Neural cell (in vitro differentiated cells): ENCODE data around the gene BRI3BP.

Experiments used
- EP300 ChIP-seq: fragments of 450-650 bp; conservative IDR thresholded peaks from 2 replicates; pipeline ENCODE4 v1.6.1; 2014; ENCODE audit warnings: antibody characterized with exemption, mild to moderate bottlenecking, moderate library complexity; ENCODE audit not compliant: poor library complexity, severe bottlenecking
- EZH2 ChIP-seq: fragments of 200-600, 300-800 bp; shearing (Covaris generic), sonication (generic); IDR thresholded peaks from 2 replicates; pipeline ENCODE4 v1.6.1; 2014; ENCODE audit warnings: antibody characterized with exemption, low read length, borderline replicate concordance, mild to moderate bottlenecking; ENCODE audit not compliant: insufficient read depth, poor library complexity, severe bottlenecking
- MXI1 ChIP-seq: fragments of 450-650 bp; conservative IDR thresholded peaks from 2 replicates; pipeline ENCODE4 v1.6.1; 2014; ENCODE audit warnings: antibody characterized with exemption, mild to moderate bottlenecking; ENCODE audit not compliant: poor library complexity, severe bottlenecking
- POLR2AphosphoS5 ChIP-seq: IDR thresholded peaks from 2 replicates; pipeline ENCODE4 v1.6.1; 2012
- RAD21 ChIP-seq: fragments of 450-650 bp; conservative IDR thresholded peaks from 2 replicates; pipeline ENCODE4 v1.6.1; 2014; ENCODE audit warnings: antibody characterized with exemption, mild to moderate bottlenecking, moderate library complexity
- TF ChIP-seq, protein P1 (sequence below): fragments of 450-650 bp; IDR thresholded peaks from 2 replicates; pipeline ENCODE4 v1.5.1; 2014; ENCODE audit warnings: antibody characterized with exemption, mild to moderate bottlenecking, moderate library complexity; ENCODE audit not compliant: poor library complexity, severe bottlenecking
- TF ChIP-seq, protein P2 (sequence below): IDR thresholded peaks from 2 replicates; pipeline ENCODE4 v1.6.1; 2012; ENCODE audit warnings: borderline replicate concordance

DNA sequence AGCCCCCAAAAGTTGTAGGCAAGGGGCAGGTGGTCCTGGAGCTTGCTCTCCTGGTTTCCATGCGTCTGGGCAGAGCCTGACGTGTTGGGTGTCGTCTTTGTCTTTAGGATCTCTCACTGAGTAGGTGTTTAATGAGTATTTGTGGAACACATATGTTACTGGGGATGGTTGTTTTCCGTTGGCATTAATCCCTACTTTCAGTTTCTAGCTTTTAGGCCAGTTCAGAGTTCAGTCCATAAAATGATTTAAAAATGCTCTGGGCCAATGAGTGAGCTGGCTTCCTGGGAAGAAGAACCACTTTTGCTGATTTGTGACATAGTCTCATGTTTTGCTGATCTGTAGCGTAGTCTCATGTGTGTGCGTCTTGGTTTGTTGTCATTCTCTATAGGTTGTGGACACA, 82.7 kb downstream of the BRI3BP start:
- TF ChIP-seq, protein P1, sequence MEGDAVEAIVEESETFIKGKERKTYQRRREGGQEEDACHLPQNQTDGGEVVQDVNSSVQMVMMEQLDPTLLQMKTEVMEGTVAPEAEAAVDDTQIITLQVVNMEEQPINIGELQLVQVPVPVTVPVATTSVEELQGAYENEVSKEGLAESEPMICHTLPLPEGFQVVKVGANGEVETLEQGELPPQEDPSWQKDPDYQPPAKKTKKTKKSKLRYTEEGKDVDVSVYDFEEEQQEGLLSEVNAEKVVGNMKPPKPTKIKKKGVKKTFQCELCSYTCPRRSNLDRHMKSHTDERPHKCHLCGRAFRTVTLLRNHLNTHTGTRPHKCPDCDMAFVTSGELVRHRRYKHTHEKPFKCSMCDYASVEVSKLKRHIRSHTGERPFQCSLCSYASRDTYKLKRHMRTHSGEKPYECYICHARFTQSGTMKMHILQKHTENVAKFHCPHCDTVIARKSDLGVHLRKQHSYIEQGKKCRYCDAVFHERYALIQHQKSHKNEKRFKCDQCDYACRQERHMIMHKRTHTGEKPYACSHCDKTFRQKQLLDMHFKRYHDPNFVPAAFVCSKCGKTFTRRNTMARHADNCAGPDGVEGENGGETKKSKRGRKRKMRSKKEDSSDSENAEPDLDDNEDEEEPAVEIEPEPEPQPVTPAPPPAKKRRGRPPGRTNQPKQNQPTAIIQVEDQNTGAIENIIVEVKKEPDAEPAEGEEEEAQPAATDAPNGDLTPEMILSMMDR = no peak
- TF ChIP-seq EZH2 (no peak), MXI1 (no peak), POLR2AphosphoS5 (no peak), EP300 (no peak), RAD21 (no peak)
- TF ChIP-seq, protein P2, sequence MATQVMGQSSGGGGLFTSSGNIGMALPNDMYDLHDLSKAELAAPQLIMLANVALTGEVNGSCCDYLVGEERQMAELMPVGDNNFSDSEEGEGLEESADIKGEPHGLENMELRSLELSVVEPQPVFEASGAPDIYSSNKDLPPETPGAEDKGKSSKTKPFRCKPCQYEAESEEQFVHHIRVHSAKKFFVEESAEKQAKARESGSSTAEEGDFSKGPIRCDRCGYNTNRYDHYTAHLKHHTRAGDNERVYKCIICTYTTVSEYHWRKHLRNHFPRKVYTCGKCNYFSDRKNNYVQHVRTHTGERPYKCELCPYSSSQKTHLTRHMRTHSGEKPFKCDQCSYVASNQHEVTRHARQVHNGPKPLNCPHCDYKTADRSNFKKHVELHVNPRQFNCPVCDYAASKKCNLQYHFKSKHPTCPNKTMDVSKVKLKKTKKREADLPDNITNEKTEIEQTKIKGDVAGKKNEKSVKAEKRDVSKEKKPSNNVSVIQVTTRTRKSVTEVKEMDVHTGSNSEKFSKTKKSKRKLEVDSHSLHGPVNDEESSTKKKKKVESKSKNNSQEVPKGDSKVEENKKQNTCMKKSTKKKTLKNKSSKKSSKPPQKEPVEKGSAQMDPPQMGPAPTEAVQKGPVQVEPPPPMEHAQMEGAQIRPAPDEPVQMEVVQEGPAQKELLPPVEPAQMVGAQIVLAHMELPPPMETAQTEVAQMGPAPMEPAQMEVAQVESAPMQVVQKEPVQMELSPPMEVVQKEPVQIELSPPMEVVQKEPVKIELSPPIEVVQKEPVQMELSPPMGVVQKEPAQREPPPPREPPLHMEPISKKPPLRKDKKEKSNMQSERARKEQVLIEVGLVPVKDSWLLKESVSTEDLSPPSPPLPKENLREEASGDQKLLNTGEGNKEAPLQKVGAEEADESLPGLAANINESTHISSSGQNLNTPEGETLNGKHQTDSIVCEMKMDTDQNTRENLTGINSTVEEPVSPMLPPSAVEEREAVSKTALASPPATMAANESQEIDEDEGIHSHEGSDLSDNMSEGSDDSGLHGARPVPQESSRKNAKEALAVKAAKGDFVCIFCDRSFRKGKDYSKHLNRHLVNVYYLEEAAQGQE = no peak
